Activated T-cell treated with anti-CD3 and anti-CD28 coated beads for 4 hours (primary cell): Measurements from ENCODE around the gene TEC.

ENCODE experiments used
- DNase-seq: peaks from one replicate; pipeline ENCODE4 v3.0.0-alpha.2; 2020

Gene TEC

DNA sequence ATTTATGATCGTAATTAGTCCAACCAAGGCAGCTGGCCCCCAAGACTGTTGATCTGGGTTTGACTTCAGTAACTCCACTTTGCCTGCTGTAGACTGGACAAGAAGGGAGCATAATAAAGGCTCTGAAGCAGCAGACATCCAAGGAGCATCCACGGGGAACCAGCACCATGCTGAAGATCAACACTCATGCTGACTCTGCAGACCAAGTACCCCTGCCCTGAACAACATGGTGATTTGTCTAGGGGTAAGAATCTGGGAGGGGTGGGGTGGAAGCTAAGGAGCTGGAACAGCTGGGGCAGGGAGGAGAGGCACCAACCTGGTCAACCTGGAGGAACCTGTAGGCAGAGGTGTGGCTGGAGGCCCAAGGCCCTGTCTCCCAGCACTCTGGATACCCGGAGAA is 2.1 kb downstream of the TEC start:
- DNase-seq, result no peak

DNA sequence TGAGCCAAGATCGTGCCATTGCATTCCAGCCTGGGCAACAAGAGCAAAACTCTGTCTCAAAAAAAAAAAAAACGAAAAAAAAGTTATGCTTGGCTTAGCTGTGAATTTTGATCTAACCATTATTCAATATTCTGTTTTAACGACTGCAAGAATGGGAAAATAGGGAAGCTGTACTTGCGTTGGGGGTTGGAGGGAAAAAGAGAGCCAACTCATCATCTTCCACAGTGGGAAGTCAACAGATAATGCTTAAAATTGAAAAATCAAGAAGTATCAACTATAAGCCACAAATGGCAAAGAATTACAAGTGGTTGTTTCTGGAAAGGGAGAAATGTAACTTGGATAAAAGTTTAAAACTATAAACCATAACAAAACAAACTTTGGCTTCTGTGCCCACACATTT is 2.9 kb downstream of the TEC start:
- no peak for DNase-seq

DNA sequence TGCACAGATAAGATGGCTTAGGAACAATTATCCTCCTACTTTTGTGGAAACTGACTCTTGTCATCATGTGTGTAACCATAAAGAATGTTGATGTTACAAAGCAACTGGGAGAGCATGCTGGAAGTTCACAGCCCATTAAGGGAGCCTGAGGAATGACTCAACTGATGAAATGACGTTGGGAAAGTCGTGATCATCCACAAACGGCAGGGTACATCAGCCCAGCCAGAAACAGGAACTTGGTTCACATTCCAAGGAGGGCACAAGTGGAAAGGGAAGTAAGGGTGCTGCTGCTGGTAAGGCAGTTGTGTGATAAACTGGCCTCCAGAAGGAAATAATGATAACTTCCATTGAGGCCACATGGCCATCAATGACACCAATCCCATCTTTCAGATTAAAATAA is 6.7 kb downstream of the TEC start:
- DNase-seq, result no peak

DNA sequence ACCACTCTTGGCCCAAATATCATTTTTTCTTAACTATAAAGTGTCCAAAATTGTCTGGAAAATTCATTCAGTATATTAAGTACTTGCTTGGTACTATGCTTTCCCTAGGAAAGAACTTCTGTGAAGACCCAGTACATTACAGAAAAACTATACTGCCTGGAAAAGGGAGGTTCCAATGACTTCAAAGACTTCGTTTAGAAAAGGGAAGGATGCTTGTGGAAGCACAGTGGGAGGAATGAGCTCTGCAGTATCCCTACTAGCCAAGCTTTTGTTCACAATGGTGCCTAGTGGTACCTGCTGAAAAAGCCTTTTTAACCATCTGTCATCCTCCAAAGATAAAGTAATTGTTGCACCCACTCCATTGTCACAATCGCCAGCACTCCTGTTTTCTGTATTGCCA is 7.2 kb downstream of the TEC start:
- no peak for DNase-seq

DNA sequence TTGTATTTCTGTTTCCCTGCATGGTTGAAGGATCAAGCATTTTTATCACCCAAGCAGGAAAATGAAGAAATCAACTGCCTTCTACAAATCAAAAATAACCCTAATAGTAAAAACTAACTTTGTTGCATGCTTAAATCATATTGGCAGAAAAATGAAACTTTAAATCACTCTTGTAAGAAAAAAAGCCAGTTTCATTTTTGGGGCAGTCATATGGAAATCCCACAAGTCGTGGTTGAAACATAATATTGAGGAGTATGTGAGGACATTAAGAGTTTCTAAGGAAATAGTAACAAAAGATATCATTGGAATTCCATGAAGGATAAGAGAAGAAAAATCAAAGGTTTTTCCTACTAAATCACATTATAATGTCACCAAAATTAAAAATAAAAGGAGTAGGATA is 8.4 kb downstream of the TEC start:
- no peak for DNase-seq

DNA sequence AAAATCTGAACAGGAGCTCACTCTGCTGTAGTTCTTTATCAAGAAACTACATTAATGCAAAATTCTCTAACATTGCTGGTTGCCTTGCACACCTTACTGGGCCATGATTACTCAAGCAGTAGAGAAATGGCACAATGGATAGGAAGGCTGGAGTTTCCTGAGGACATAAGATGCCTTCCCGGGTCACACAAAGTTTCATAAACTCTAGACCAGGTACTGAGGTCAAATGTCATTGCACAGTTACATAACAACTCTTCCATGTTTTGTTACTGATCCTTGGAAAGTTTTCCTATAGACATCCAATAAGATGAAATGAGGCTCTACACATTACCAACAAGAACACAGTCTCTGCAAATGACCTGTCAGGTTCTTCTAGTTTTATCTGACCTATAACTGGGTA is 9.9 kb downstream of the TEC start:
- DNase-seq, result no peak

DNA sequence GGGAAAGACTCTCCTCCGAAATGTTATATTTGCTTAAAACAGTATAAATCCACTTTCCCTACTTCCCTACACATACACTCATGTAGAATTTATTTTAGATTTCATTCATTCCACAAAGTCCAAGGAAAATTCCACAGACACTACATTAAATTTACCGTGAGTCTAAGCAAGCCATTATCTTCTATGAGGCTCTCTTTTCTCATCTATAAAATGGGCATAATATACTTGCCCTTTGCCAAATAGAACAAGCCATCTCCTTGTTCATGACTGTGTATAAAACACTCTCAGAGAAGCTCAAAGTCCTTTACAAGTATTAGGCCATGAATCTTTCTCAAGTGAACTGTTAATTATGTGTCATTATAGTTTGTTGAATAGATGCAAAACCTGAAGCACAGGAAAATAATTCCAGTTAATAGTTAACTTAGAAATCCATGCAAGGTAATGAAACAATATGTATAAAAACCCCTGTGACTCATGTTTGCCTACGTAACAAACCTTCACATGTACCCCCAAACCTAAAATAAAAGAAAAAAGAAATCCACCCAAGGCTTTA is 10.7 kb downstream of the TEC start:
- no peak for DNase-seq

DNA sequence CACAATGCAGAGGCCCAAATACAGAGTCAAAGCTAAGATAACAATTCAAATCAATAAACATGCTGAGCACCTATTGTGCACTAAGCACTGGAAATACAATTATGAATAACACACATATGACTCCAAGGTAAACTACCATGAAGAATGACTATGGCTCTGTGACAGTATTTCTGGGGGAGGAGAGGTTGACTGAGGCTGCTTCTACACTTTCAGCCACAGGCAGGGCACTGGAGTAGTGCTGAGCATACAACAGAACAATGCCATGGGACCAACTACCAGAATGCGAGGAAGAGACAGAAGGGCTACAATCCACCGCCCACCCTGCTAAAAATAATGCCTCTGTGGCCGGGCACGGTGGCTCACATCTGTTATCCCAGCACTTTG is 13.7 kb downstream of the TEC start:
- DNase-seq, result no peak

DNA sequence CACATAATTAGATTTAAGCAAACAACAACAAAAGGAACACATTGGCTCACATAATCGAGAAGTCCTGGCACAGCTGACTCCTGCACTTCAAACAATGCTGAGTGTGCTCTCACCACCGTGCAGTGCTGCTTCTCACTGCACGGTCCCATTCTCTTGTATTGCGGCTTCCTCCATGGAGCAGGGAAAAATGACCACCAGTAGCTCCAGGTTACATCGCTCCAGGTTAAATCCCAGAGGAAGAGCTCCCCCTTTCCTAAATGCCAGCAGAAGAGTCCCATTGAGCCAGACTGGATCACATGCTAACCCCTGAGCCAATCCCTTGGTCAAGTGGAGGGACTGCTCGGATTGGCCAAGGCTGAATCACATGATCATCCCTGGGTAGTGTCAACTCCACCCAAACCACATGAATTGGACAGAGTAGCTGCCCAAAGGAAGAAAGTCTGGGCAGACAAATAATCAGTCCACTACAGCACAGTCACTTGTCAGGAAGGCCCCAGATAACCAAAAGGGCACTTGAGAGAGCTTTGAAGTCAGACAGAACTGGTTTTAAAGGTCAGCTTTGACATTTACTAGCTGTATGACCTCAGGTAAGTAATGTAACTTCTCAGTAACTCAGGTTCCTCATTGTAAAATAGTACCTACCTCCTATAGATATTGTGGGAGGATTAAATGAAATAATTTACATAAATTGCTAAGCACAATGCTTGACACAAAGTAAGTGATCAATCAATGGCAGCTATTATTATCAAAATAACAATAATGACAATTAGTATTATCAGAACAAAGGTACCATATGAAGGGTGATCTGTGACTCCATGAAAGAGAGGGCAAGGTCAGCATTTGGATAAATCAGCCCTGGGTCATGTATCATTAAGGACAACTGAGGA is 14.3 kb downstream of the TEC start:
- DNase-seq, result no peak

DNA sequence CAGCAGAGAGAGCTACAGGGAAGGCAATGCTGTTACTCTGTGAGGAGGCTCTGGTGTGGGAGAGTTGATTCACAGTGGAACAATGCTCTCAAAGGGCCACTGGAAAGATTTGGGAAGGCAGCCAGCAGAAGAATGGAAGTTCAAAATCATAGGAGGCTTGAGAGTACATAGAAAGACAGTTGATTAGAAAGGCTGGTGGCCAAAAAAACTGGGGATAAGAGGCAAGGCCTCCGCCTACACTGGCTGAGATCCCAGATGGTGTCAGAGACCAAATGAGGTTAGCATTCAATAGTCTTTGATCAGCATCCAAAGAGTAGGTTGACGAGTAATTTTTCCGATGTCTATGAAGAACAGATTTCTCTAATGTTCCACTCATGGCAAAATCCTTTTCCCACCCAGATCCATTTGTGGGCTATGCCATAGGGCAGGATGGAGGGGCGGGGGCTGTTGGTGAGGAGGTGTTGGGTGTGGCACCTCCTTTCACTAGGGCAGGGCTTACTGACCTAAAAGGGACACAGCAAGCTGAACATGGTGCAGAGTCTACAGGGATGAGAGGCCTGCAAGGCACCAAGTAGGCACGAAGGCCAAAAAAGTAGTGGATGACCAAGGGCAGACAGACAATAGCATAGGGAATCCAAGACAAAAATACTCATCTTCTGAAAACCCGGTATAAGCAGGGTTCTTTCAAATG is 15.1 kb downstream of the TEC start:
- no peak for DNase-seq

DNA sequence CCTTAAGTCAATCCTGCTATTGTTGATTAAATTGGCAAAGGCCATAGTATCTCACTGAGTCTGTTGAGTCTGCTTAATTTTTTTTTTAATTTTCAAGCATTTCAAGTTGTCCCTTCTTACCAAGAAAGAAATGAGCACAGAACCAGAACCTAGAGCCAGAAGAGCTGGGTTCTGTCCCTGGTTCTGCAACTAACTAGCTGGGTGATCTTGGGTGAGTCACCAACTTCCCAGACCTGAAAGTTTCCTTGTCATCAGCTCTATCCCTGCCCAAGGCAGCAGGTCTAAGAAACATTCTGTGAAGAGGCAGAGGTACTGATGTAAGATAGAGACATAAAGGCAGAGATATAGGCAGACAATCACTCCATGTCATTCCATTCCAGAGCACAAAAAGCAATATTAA is 17.3 kb downstream of the TEC start:
- DNase-seq, result no peak

DNA sequence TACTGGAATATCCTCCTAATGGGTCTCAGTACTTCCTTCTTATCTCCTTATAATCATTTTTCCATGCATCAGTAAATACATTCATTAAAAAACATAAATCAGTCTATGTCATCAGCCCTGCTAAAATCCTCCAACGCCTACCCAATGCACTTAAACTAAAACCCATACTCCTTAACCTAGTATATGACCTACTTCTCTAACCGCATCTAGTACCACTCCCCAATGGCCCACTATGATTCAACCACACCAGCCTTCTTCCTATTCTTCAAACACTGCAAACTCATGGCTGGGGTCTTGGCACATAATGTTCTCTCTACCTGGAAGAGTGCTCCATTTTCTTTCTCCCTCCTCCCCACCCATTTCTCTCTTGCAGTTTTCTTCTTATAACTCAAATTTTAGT is 18.7 kb downstream of the TEC start:
- DNase-seq, result no peak

DNA sequence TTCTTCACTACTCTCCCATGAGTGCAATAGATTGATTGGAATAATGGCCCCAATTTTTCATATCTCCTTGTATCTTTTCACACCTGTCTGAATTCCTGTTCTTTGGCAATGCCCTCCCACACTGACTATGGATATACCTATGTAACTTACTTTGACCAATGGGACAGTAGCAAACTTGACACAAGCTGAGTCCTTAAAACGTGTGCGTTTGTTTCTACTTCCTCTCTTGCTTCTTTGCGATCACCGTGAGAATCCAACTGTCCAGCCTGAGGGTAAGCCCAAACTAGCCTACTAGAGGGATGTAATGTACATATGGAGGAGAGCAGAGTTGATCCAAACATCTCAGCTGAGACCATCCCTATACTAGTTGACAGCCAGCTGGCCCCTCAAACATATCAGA is 19.3 kb downstream of the TEC start:
- DNase-seq, result no peak

DNA sequence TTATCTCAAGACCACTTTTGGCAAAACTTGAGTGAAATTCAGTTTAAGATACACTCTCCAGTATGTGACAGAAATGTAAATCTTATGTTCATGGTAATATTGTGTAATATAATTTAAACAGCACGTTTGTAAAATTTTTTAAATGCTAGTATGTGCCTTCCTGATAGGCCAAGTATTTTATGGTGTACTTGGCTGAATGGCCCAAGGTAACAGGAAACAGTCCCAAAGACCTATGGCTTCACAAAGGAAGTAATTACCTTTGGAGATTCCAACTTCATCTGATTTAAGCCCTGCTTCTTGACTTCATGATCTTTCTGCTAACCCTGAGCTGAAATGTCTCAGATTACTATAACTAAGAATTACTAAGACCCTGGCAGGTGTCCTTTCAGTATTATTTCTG is 20.3 kb downstream of the TEC start:
- no peak for DNase-seq

DNA sequence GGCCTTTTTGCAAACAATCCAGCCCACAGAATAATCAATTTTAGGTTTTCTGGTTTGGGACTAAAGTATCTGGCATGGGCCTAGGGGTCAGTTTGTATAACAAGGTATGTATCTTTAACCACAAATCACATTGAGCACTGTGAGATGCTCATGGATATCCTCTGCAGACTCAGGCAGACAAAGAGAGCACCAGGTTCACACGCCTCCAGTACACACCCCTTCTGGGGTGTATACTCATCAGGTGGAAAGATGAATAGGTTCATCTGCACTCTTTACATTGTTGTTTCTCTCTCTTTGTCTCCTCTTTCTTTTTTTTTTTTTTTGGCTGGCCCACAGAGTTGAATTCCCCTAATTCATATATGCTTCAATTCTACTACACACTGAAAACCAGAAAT is 21.1 kb downstream of the TEC start:
- no peak for DNase-seq

DNA sequence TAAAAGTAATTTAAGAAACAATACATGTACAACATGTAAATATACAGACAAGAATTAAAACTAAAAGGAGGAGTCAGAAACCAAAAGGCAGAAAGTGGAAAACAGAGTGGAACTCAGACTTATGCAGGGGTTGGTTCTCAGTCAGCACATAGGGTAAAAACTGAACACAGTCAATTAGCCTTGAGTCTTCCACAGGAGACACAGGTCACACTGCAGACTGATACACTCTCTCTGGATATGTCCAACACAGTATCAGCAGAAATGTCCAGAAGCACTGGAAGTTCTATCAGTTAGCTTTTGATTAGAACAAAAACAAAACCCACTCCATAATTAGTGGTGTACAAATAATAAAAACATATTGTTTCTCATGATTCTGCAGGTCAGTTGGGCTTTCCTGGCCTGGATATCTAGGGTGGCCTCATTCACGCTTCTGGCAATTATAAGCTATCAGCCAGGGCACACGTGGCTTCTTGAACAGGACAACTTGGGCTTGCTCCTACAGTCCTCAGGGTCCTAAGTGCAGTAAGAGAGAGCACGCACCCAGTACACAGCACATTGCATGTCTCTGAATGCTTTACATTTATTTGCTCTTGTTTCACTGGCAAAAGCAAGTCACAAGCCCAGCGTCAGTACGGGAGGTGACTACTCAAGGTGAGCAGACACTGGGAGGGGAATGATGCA is 21.6 kb downstream of the TEC start:
- DNase-seq, result no peak

DNA sequence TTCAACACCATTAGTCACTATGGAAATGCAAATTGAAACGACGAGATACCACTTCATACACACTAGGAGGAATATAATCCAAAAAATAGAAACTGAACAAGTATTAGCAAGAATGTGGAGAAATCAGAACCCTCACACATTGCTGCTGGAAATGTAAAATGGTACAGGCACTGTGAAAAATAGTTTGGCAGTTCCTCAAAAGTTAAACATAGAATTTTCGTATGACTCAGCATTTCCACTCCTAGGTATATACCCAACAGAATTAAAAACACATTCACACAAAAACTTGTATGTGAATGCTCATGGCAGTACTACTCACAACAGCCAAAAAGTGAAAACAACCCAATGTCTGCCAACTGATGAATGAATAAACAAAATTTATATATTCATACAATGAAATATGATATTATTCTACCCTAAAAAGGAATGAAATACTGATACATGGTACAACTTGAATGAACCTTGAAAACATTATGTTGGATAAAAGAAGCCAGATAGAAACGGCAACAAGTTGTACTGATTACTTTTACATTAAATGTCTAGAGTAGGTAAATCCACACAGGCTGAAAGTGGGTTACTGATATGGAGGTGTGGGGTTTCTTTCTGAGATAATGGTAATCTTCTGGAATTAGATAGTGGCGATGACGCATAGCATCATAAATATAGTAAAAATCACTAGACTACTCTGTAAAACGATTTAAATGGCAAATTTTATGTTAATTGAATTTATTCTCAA is 22.3 kb downstream of the TEC start:
- no peak for DNase-seq

DNA sequence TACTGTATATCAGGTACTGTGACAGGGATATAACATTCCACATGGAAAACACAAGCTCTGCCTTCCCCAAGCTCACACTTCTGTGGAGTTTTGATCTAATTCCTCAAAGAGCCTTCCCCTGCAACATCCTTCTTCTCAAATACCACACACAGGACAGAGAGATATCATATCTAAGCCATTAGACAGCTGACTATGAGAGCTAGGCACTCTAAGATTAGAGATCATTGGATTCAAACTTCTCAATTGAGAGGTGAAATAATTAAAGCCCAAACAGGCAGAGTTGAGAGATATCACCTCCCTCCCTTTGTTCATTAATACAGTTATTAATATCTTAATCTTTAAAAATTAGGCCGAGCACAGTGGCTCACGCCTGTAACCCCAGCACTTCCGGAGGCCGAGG is 25.0 kb downstream of the TEC start:
- DNase-seq, result no peak

DNA sequence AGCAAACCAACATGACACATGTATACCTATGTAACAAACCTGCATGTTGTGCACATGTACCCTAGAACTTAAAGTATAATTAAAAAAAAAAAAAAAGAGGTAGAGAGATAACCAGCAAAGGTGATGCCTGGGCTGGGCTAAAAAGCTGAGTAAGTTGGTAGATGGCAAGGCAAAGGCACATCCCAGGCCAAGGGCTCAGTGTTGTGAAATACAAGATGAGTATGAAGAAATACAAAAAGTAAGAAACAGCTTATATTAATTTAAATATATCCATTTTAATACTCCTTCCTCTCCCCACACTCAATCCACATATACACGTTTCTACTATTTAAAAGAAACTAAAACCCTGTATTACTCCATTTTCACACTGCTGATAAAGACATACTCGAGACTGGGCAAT is 25.8 kb downstream of the TEC start:
- no peak for DNase-seq

DNA sequence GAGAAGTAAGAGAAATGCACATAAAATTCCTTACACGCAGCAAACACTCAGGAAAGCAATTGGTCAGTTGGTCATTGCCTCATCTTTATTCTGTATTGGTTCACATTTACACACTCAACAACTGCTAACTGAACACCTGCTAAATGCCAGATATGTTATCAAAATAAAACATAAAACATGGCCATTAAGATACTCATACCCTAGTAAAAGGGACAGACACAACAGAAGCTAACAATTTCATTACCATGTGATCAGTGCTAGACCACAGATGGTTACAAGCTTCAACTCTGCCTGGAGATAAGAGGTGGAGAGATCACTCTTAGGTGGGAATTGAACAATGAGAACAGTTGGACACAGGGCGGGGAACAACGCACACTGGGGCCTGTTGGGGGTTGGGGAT is 26.2 kb downstream of the TEC start:
- no peak for DNase-seq

DNA sequence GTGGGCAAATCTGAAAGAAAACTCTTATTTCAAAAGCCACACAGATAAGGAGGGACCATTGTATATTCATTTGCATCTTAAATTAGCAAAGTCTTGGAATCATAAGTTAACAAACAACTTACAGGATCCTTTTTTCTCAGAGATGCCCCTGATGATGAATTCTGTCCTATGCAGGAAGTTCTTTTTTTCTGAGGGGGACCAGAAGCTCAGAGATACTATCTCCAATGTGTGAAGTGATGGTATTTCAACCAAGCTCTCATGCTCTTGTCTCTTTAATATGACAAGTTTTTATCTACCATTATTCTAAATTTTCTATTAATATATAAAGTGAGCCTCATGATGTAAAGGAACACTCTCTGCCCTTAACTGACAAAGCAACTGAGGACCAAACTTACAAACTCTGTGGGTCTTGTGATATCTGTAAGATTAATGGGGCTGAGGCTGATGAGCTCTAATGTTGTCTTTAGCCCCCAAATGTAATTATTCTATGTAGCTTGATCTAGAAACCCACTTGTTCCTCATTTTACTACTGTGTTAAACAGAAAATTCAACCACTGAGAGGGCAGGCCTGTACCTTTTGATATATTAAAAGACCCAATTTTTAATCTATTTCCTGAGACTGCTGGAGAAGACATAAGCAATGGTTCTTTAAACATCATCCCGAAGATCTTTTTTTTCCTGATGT is 27.0 kb downstream of the TEC start:
- no peak for DNase-seq

DNA sequence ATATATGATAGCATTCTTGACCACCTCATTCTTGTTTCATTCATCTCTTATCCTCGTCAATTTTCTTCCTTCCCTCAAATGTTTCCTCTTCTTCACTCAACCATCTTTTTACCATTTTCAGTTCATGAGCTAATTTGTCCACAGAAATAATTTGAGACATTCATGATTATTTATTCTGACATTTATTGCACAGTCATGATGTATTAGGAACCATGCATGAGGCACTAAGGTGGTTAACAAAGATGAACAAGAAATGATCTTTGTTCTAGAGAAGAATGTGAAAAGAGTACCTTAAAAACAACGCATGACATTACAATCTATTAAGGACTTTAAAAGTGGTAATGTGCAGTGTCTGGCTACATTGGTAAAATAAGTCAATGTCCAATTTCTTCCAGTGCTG is 27.9 kb downstream of the TEC start:
- DNase-seq, result no peak
